NCI-H774 (cell line): Measurements from ENCODE around the gene EXOG.

Experiments
- DNase-seq: peaks from one replicate; lab custom pipeline; 2025; lab: John Stamatoyannopoulos, UW

The EXOG gene

GRCh38 chr3:38510631-38511030 is 14.5 kb downstream of the EXOG start:
- DNase-seq, result no peak

GRCh38 chr3:38511546-38511945 is 15.4 kb downstream of the EXOG start:
- no peak for DNase-seq

GRCh38 chr3:38515367-38515766 is 19.2 kb downstream of the EXOG start:
- no peak for DNase-seq

GRCh38 chr3:38516669-38517068 is 20.5 kb downstream of the EXOG start:
- no peak for DNase-seq

GRCh38 chr3:38519000-38519399 is 22.9 kb downstream of the EXOG start:
- no peak for DNase-seq

- DNase-seq, result no peak
These were observed 23.5 kb downstream of the EXOG start for GRCh38 chr3:38519651-38520050.

- DNase-seq, result peak; percentile 33
These were observed 25.3 kb downstream of the EXOG start for GRCh38 chr3:38521391-38521987.

GRCh38 chr3:38522002-38522401 is 25.9 kb downstream of the EXOG start:
- no peak for DNase-seq

GRCh38 chr3:38524141-38524739 is 28.1 kb downstream of the EXOG start:
- no peak for DNase-seq

GRCh38 chr3:38526792-38527191 is 30.7 kb downstream of the EXOG start:
- DNase-seq, result no peak

GRCh38 chr3:38528457-38528856 is 32.3 kb downstream of the EXOG start:
- DNase-seq, result no peak

GRCh38 chr3:38532529-38532928 is 36.4 kb downstream of the EXOG start:
- no peak for DNase-seq

- DNase-seq, result no peak
These were observed 37.3 kb downstream of the EXOG start for GRCh38 chr3:38533285-38533976.

GRCh38 chr3:38534180-38534579 is 38.0 kb downstream of the EXOG start:
- DNase-seq, result no peak

- DNase-seq, result no peak
These were observed 38.5 kb downstream of the EXOG start for GRCh38 chr3:38534604-38535003.

- no peak for DNase-seq
These were observed 40.5 kb downstream of the EXOG start for GRCh38 chr3:38536671-38537070.

GRCh38 chr3:38538773-38539353 is 42.7 kb downstream of the EXOG start:
- DNase-seq, result no peak

GRCh38 chr3:38541806-38542205 is 45.7 kb downstream of the EXOG start:
- DNase-seq, result no peak

GRCh38 chr3:38542401-38543298 is 46.5 kb downstream of the EXOG start:
- no peak for DNase-seq

GRCh38 chr3:38543586-38543985 is 47.4 kb downstream of the EXOG start:
- DNase-seq, result no peak

GRCh38 chr3:38544926-38545325 is 48.8 kb downstream of the EXOG start:
- no peak for DNase-seq

- no peak for DNase-seq
These were observed 49.4 kb downstream of the EXOG start for GRCh38 chr3:38545550-38545949.
